ENCODE measurements around the gene OR8G5.
"Not testable (repeated sequence)": the region's sequence is repeated elsewhere in the genome, so short reads cannot be mapped to it uniquely, and the experiment has no call there.

The OR8G5 gene, protein sequence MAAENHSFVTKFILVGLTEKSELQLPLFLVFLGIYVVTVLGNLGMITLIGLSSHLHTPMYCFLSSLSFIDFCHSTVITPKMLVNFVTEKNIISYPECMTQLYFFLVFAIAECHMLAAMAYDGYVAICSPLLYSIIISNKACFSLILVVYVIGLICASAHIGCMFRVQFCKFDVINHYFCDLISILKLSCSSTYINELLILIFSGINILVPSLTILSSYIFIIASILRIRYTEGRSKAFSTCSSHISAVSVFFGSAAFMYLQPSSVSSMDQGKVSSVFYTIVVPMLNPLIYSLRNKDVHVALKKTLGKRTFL

GRCh38 chr11:124256076-124256475, at the start of gene OR8G5:
OR8G5 (plus strand) TSS chr11:124256376; CDS start chr11:124264932, 8,556 bp downstream.
- Mint-ChIP-seq H3K4me1 (no peaks in the 10 kb centered on the region), H3K4me3 (no peak within 1 kb of the TSS), H3K36me3 (ENCODE audit: insufficient read depth) (no peaks in the 10 kb centered on the region), H3K27me3 (no peaks in the 10 kb centered on the region), H3K9me3 (no peaks in the 10 kb centered on the region), H3K27ac (ENCODE audit: low read depth) (no peak within 1 kb of the TSS)
- no peak for DNase-seq (ENCODE audit: low spot score in 2 of 2)
- ATAC-seq (replicated peaks; ENCODE audit: extremely low read depth, poor library complexity, severe bottlenecking) = no peak

- no peak overlapping the region for H3K4me3 Mint-ChIP-seq
- no peak for ATAC-seq (replicated peaks; ENCODE audit: extremely low read depth, poor library complexity, severe bottlenecking)
- no peaks in the 10 kb centered on the region for H3K4me1 Mint-ChIP-seq
- H3K9me3 Mint-ChIP-seq = no peaks in the 10 kb centered on the region
- no peaks in the 10 kb centered on the region for H3K27me3 Mint-ChIP-seq
- DNase-seq (ENCODE audit: low spot score in 2 of 2) = no peak
- no peaks in the 10 kb centered on the region for H3K36me3 Mint-ChIP-seq (ENCODE audit: insufficient read depth)
- no peak overlapping the region for H3K27ac Mint-ChIP-seq (ENCODE audit: low read depth)
Measured at GRCh38 chr11:124207102-124207792, 48.9 kb upstream of the OR8G5 start.

DNA sequence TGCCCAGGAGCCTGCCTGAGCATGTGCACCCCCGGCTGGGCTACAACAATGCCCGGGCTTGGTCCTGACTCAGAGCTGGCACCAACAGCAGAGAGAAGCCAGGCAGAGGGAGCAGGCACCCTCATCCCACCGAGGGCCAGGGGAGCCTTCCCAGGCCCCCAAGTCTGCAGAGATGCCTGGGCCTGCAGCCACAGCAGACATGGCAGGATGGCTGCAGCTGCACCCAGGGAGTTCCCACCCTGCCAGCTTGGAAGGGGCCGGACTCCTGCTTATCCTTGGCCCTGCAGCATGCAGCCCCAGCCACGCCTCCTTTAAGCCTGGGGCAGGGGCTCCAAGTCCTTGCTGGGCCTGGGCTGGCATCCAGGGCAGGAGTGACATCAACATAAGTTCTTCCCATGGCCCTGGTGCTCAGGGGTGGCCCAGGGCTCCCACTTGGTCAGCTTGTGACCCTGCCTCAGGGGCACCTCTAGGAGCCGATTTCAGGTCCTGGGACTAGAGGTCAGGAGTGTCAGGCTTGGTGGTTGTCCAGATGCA, 46.3 kb upstream of the OR8G5 start:
- Mint-ChIP-seq H3K27ac (ENCODE audit: low read depth) (no peak overlapping the region), H3K27me3 (no peaks in the 10 kb centered on the region), H3K4me3 (no peak overlapping the region), H3K9me3 (no peaks in the 10 kb centered on the region), H3K4me1 (no peaks in the 10 kb centered on the region), H3K36me3 (ENCODE audit: insufficient read depth) (no peaks in the 10 kb centered on the region)
- ATAC-seq (replicated peaks; ENCODE audit: extremely low read depth, poor library complexity, severe bottlenecking) = no peak
- DNase-seq (ENCODE audit: low spot score in 2 of 2) = no peak

GRCh38 chr11:124210421-124210820, 45.8 kb upstream of the OR8G5 start:
- H3K4me3 Mint-ChIP-seq = no peak overlapping the region
- DNase-seq (ENCODE audit: low spot score in 2 of 2) = no peak

GRCh38 chr11:124211321-124211720, 44.9 kb upstream of the OR8G5 start:
- Mint-ChIP-seq H3K4me3 (no peak overlapping the region), H3K9me3 (no peaks in the 10 kb centered on the region), H3K36me3 (ENCODE audit: insufficient read depth) (no peaks in the 10 kb centered on the region), H3K4me1 (no peaks in the 10 kb centered on the region), H3K27ac (ENCODE audit: low read depth) (no peak overlapping the region), H3K27me3 (no peaks in the 10 kb centered on the region)
- no peak for DNase-seq (ENCODE audit: low spot score in 2 of 2)
- no peak for ATAC-seq (replicated peaks; ENCODE audit: extremely low read depth, poor library complexity, severe bottlenecking)

More at GRCh38 chr11:124210421-124210820, 45.8 kb upstream of the OR8G5 start:
- no peaks in the 10 kb centered on the region for H3K36me3 Mint-ChIP-seq (ENCODE audit: insufficient read depth)
- no peaks in the 10 kb centered on the region for H3K27me3 Mint-ChIP-seq
- ATAC-seq (replicated peaks; ENCODE audit: extremely low read depth, poor library complexity, severe bottlenecking) = no peak
- no peaks in the 10 kb centered on the region for H3K9me3 Mint-ChIP-seq
- no peak overlapping the region for H3K27ac Mint-ChIP-seq (ENCODE audit: low read depth)
- no peaks in the 10 kb centered on the region for H3K4me1 Mint-ChIP-seq

DNA sequence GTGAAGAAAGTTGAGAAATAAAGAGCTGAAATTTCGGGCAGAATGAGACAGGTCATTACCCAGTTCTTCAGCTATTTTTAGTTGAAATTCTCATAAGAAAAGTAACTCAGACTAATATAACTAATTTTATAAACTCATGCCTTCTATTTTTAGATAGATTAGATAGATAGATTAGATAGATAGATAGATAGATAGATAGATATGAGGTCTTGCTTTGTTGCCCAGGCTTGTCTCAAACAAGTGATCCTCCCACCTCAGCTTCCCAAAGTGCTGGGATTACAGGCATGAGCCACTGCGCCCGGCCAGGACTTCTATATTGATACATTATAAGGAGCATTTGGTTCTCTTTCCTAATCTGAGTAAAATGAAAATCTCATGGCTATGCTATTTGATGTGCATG, 42.1 kb upstream of the OR8G5 start:
- H3K27ac Mint-ChIP-seq (ENCODE audit: low read depth) = no peak overlapping the region
- no peaks in the 10 kb centered on the region for H3K36me3 Mint-ChIP-seq (ENCODE audit: insufficient read depth)
- DNase-seq (ENCODE audit: low spot score in 2 of 2) (no peak), ATAC-seq (replicated peaks; ENCODE audit: extremely low read depth, poor library complexity, severe bottlenecking) (no peak)
- no peaks in the 10 kb centered on the region for H3K27me3 Mint-ChIP-seq
- H3K4me1 Mint-ChIP-seq = no peaks in the 10 kb centered on the region
- H3K9me3 Mint-ChIP-seq = no peaks in the 10 kb centered on the region
- no peak overlapping the region for H3K4me3 Mint-ChIP-seq

DNA sequence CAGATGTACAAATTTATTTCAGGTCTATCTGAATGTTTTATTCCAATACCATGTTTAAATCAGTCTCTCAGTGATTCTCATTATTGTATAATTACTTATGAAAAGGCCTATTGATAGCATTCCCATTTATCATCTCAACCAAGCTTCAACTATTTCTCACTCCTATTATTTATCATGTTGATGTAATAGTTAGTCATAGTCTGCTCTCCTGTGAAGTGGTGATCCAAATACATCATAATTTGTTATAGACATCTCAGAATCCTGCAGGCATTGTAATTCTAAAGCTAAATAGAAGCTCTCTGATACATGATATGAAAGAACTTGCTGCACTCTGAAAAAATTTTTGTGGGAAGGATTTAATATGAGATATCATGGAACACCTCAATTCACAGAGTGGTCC, 37.0 kb upstream of the OR8G5 start:
- Mint-ChIP-seq H3K4me1 (no peaks in the 10 kb centered on the region), H3K9me3 (no peaks in the 10 kb centered on the region), H3K4me3 (no peak overlapping the region), H3K36me3 (ENCODE audit: insufficient read depth) (no peaks in the 10 kb centered on the region), H3K27me3 (no peaks in the 10 kb centered on the region), H3K27ac (ENCODE audit: low read depth) (no peak overlapping the region)
- DNase-seq (ENCODE audit: low spot score in 2 of 2) (no peak), ATAC-seq (replicated peaks; ENCODE audit: extremely low read depth, poor library complexity, severe bottlenecking) (no peak)

- no peak for DNase-seq (ENCODE audit: low spot score in 2 of 2)
- Mint-ChIP-seq H3K4me3 (no peak overlapping the region), H3K4me1 (no peaks in the 10 kb centered on the region), H3K27ac (ENCODE audit: low read depth) (no peak overlapping the region), H3K27me3 (peaks cover 9% of the 10 kb centered on the region), H3K9me3 (no peaks in the 10 kb centered on the region), H3K36me3 (ENCODE audit: insufficient read depth) (no peaks in the 10 kb centered on the region)
- no peak for ATAC-seq (replicated peaks; ENCODE audit: extremely low read depth, poor library complexity, severe bottlenecking)
Measured at GRCh38 chr11:124222407-124222806, 33.8 kb upstream of the OR8G5 start.

- DNase-seq (ENCODE audit: low spot score in 2 of 2); H3K4me3 Mint-ChIP-seq; H3K4me1 Mint-ChIP-seq; H3K36me3 Mint-ChIP-seq (ENCODE audit: insufficient read depth); H3K27me3 Mint-ChIP-seq; ATAC-seq (replicated peaks; ENCODE audit: extremely low read depth, poor library complexity, severe bottlenecking); H3K9me3 Mint-ChIP-seq; H3K27ac Mint-ChIP-seq (ENCODE audit: low read depth): not testable (repeated sequence)
Measured at GRCh38 chr11:124224618-124225423, 31.4 kb upstream of the OR8G5 start.

DNA sequence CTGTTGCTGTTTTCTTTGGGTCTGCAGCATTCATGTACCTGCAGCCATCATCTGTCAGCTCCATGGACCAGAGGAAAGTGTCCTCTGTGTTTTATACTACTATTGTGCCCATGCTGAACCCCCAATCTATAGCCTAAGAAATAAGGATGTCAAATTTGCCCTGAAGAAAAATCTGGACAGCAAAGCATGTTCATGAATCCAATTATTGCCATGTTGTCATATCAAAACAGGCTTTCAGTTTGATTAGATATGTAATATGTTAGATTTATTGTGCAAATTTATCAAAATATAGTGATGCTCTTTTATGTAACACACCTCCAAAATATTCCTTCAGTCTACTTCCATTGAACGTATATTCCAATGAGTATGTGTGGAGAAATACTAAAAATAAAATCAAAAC, 30.7 kb upstream of the OR8G5 start:
- Mint-ChIP-seq H3K9me3 (no peaks in the 10 kb centered on the region), H3K27ac (ENCODE audit: low read depth) (no peak overlapping the region), H3K4me3 (no peak overlapping the region), H3K36me3 (ENCODE audit: insufficient read depth) (no peaks in the 10 kb centered on the region), H3K27me3 (peaks cover 9% of the 10 kb centered on the region), H3K4me1 (no peaks in the 10 kb centered on the region)
- ATAC-seq (replicated peaks; ENCODE audit: extremely low read depth, poor library complexity, severe bottlenecking) = no peak
- DNase-seq (ENCODE audit: low spot score in 2 of 2) = no peak

- Mint-ChIP-seq H3K27ac (ENCODE audit: low read depth) (no peak overlapping the region), H3K9me3 (no peaks in the 10 kb centered on the region), H3K36me3 (ENCODE audit: insufficient read depth) (no peaks in the 10 kb centered on the region), H3K4me1 (no peaks in the 10 kb centered on the region), H3K27me3 (no peaks in the 10 kb centered on the region), H3K4me3 (no peak overlapping the region)
- no peak for DNase-seq (ENCODE audit: low spot score in 2 of 2)
- no peak for ATAC-seq (replicated peaks; ENCODE audit: extremely low read depth, poor library complexity, severe bottlenecking)
Measured at GRCh38 chr11:124233376-124233775, 22.8 kb upstream of the OR8G5 start.

DNA sequence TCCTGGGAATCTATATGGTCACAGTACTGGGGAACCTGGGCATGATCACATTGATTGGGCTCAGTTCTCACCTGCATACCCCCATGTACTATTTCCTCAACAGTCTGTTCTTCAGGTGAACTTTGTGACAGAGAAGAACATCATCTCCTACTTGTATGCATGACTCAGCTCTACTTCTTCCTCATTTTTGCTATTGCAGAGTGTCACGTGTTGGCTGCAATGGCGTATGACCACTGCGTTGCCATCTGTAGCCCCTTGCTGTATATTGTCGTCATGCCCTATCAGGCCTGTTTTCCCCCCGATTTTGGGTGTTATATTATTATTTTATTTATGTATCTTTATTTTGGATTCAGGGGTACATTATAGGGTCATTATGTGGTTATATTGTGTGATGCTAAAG, 17.7 kb upstream of the OR8G5 start:
- Mint-ChIP-seq H3K27me3 (no peaks in the 10 kb centered on the region), H3K27ac (ENCODE audit: low read depth) (no peak overlapping the region), H3K4me1 (no peaks in the 10 kb centered on the region)

More for the DNA sequence above, 17.7 kb upstream of the OR8G5 start:
- ATAC-seq (replicated peaks; ENCODE audit: extremely low read depth, poor library complexity, severe bottlenecking) = no peak
- Mint-ChIP-seq H3K36me3 (ENCODE audit: insufficient read depth) (no peaks in the 10 kb centered on the region), H3K9me3 (peaks cover under 1% of the 10 kb centered on the region), H3K4me3 (no peak overlapping the region)
- DNase-seq (ENCODE audit: low spot score in 2 of 2) = no peak

Data from central memory CD8-positive, alpha-beta T cell (primary cell).